ENCODE results near the gene SBNO1. TPM values are rescaled to one million over a fixed set of nuclear protein-coding genes. Genes with fewer than 3 reads are reported as not detected.

Gene SBNO1
- total RNA-seq = 15.0 and 19.7 TPM in 2 replicates

DNA sequence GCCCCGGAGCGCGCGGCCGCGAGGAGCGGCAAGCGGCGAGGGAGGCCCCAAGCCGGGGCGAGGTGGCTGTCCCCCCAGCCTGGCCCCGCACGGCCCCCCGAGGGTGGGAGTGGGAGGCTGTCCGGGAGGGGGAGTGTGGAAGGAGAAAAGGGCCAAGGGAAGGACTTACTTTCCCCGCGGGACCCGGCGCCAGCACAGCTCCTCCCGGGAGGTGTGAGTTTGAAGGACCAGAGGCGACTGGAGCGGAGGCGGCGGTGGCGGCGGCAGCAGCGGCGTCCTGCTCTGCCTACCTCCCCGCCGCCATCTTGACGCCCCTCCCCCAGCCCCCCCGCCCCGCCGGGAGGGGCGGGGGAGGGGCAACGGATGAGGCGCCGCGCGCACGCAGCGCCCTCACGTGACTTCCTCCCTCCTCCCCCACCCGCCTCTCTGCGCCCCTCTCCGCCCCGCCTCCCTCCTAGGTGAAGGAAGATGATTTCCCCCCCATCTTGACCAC, at the start of gene SBNO1:
TSS of gene SBNO1 (minus strand) at position 316 of the 493 bp plus-strand sequence. CDS start 14,406 bp downstream, outside the sequence.

Other genes starting within 250 kb of the SBNO1 start
- gene PITPNM2, start 213.8 kb downstream of the SBNO1 start, total RNA-seq = 2.9 and 4.6 TPM in 2 replicates
- gene MPHOSPH9, start 131.7 kb downstream of the SBNO1 start, total RNA-seq = 34.6 and 60.6 TPM in 2 replicates
- gene MTRFR, start 131.4 kb downstream of the SBNO1 start, total RNA-seq = 10.1 and 10.7 TPM in 2 replicates
- gene CDK2AP1, start 93.0 kb downstream of the SBNO1 start, total RNA-seq = 226 and 280 TPM in 2 replicates
- gene KMT5A, start 19.3 kb upstream of the SBNO1 start, total RNA-seq = 44.7 and 51.6 TPM in 2 replicates
- 7.3 and 8.1 TPM in 2 replicates for gene RILPL2, start 71.8 kb upstream of the SBNO1 start, total RNA-seq
- gene SNRNP35, start 93.3 kb upstream of the SBNO1 start, total RNA-seq = 10.8 and 11.5 TPM in 2 replicates
- gene RILPL1, start 168.9 kb upstream of the SBNO1 start, total RNA-seq = 13.8 and 16.1 TPM in 2 replicates
- gene TMED2, start 219.7 kb upstream of the SBNO1 start, total RNA-seq = 252 and 307 TPM in 2 replicates
- 11.2 and 12.1 TPM in 2 replicates for gene DDX55, start 237.3 kb upstream of the SBNO1 start, total RNA-seq